HepG2 (cell line): ENCODE data around the gene MADD. TPM values are rescaled to one million over a fixed set of nuclear protein-coding genes. Genes with fewer than 3 reads are reported as not detected.
A peak's percentile ranks its signal among the peaks of the same experiment; 100 is the strongest.

Experiments used
- BCL3 ChIP-seq: sonication (generic); formaldehyde crosslinking; IDR thresholded peaks from 2 replicates; pipeline ENCODE4 v1.5.1; 2020; ENCODE audit warnings: mild to moderate bottlenecking, missing genetic modification reagents, moderate library complexity
- DNMT1 ChIP-seq: sonication (generic); formaldehyde crosslinking; IDR thresholded peaks from 2 replicates; pipeline ENCODE4 v1.5.1; 2020; ENCODE audit warnings: mild to moderate bottlenecking, missing genetic modification reagents
- DPF2 ChIP-seq: sonication (generic); formaldehyde crosslinking; IDR thresholded peaks from 2 replicates; pipeline ENCODE4 v1.4.0; 2020; ENCODE audit warnings: mild to moderate bottlenecking, low read depth, missing genetic modification reagents, borderline replicate concordance
- EHMT2 ChIP-seq: fragments of 200-600 bp; sonication (generic); IDR thresholded peaks from 2 replicates; pipeline ENCODE4 v1.7.0; 2017; ENCODE audit warnings: antibody characterized with exemption, low read depth, low read length, borderline replicate concordance
- HBP1 ChIP-seq: IDR thresholded peaks from 2 replicates; pipeline ENCODE4 v1.6.1; 2016; ENCODE audit warnings: low read depth, control low read depth
- HES4 ChIP-seq: sonication (generic); formaldehyde crosslinking; IDR thresholded peaks from 2 replicates; pipeline ENCODE4 v1.9.0; 2021; ENCODE audit warnings: mild to moderate bottlenecking, missing genetic modification reagents, borderline replicate concordance
- KLF6 ChIP-seq: IDR thresholded peaks from 2 replicates; pipeline ENCODE4 v1.8.0; 2016; ENCODE audit warnings: missing biosample characterization, missing genetic modification reagents
- MAFG ChIP-seq: sonication (generic); formaldehyde crosslinking; IDR thresholded peaks from 2 replicates; pipeline ENCODE4 v1.5.1; 2020; ENCODE audit warnings: mild to moderate bottlenecking, missing genetic modification reagents
- PRPF4 ChIP-seq: fragments of 200-400 bp; formaldehyde crosslinking; IDR thresholded peaks from 2 replicates; pipeline ENCODE4 v1.6.1; 2016; ENCODE audit warnings: low read length, low read depth; ENCODE audit not compliant: poor library complexity, severe bottlenecking
- RFX3 ChIP-seq: IDR thresholded peaks from 2 replicates; pipeline ENCODE4 v1.6.1; 2016; ENCODE audit warnings: missing biosample characterization, missing genetic modification reagents
- SCMH1 ChIP-seq: sonication (generic); formaldehyde crosslinking; IDR thresholded peaks from 2 replicates; pipeline ENCODE4 v1.9.0; 2021; ENCODE audit warnings: missing genetic modification reagents, mild to moderate bottlenecking, borderline replicate concordance
- SP4 ChIP-seq: sonication (generic); formaldehyde crosslinking; IDR thresholded peaks from 2 replicates; pipeline ENCODE4 v1.8.1; 2023; ENCODE audit warnings: mild to moderate bottlenecking, missing genetic modification reagents
- TBL1XR1 ChIP-seq: fragments of 150-350 bp; IDR thresholded peaks from 2 replicates; pipeline ENCODE4 v1.6.1; 2014; ENCODE audit warnings: borderline replicate concordance, low read length; ENCODE audit not compliant: partially characterized antibody
- YEATS4 ChIP-seq: sonication (generic); formaldehyde crosslinking; IDR thresholded peaks from 2 replicates; pipeline ENCODE4 v1.4.0; 2020; ENCODE audit warnings: missing genetic modification reagents, borderline replicate concordance
- ZKSCAN5 ChIP-seq: sonication (generic); formaldehyde crosslinking; IDR thresholded peaks from 2 replicates; pipeline ENCODE4 v1.5.1; 2020; ENCODE audit warnings: mild to moderate bottlenecking, missing genetic modification reagents
- ZNF207 ChIP-seq: fragments of 450-650 bp; IDR thresholded peaks from 2 replicates; pipeline ENCODE4 v1.6.1; 2016; ENCODE audit warnings: antibody characterized with exemption, borderline replicate concordance
- ZNF234 ChIP-seq: sonication (generic); formaldehyde crosslinking; conservative IDR thresholded peaks from 2 replicates; pipeline ENCODE4 v1.5.1; 2020; ENCODE audit warnings: mild to moderate bottlenecking, missing genetic modification reagents
- ZNF367 ChIP-seq: sonication (generic); formaldehyde crosslinking; IDR thresholded peaks from 2 replicates; pipeline ENCODE4 v1.4.0; 2020; ENCODE audit warnings: missing genetic modification reagents, borderline replicate concordance
- ZNF431 ChIP-seq: sonication (generic); formaldehyde crosslinking; IDR thresholded peaks from 2 replicates; pipeline ENCODE4 v1.9.0; 2022; ENCODE audit warnings: missing genetic modification reagents, low read depth, mild to moderate bottlenecking, borderline replicate concordance
- ZNF441 ChIP-seq: sonication (generic); formaldehyde crosslinking; IDR thresholded peaks from 2 replicates; pipeline ENCODE4 v1.7.0; 2021; ENCODE audit warnings: missing genetic modification reagents, borderline replicate concordance
- polyA plus RNA-seq, 8 experiments: library from polyadenylated mRNA; depleted of rRNA in 3 of 8; stranded (reverse) in 7 of 8; unstranded in 1 of 8; fragments of >200 nt; fragmentation: Illumina TruSeq in 4 of 8; extraction: Trizol in 4 of 8; gene quantifications; 2 replicates each; pipeline versions ENCODE4 v1.2.1 to v1.2.3, GENCODE V29; 2011 to 2016; ENCODE audit warnings: low read depth in 4 of 8, missing spikeins in 1 of 8, mixed read lengths in 1 of 8; ENCODE audit not compliant: insufficient read depth in 1 of 8
- total RNA-seq, 5 experiments: library from RNA; depleted of rRNA; stranded (reverse); fragments of >200 nt; fragmentation: Illumina TruSeq; extraction: Trizol; gene quantifications; 2 replicates each; pipeline ENCODE4 v1.2.3, GENCODE V29; 2016; ENCODE audit warnings: low read depth in 1 of 5
- TF ChIP-seq, protein P1 (sequence below): sonication (generic); formaldehyde crosslinking; IDR thresholded peaks from 2 replicates; pipeline ENCODE4 v1.4.0; 2020; ENCODE audit warnings: missing genetic modification reagents
- TF ChIP-seq, protein P2 (sequence below): sonication (generic); formaldehyde crosslinking; IDR thresholded peaks from 2 replicates; pipeline ENCODE4 v1.9.0; 2022; ENCODE audit warnings: missing genetic modification reagents, mild to moderate bottlenecking, borderline replicate concordance

The MADD gene
- total and polyA plus RNA-seq, 2 of the 13 experiments (the other 11 are each of a cell fraction or from before 2014, with no cell fraction given) = 18.0 to 29.2 TPM

DNA sequence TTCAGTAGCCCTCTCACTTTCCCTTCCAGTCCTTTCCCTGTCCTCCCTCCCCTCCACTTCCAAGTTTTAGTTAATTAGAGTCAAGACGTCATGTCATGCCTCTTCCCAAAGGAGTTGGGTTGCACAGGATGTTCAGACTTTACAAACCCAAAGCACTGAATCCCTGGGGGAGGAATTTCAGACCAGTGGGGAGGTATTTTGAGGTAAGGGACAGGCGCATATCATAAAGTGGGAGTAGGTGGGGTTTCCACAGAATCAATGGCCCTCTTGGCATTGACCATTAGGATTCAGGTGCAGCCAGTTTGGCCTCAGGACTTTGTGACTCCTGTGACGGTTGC, 20.6 kb upstream of the MADD start (continued):
- TF ChIP-seq HBP1 = 0 out of 2 replicates have a peak, but pooled peaks have one; percentile 1
- TF ChIP-seq RFX3 (CRISPR knock-in tag) = no peak
- no peak for TF ChIP-seq ZKSCAN5 (CRISPR knock-in tag)
- 0 out of 2 replicates have a peak, but pooled peaks have one; percentile 50 for TF ChIP-seq ZNF234
- no peak for TF ChIP-seq HES4 (CRISPR knock-in tag)
- no peak for TF ChIP-seq ZNF207
- 0 out of 2 replicates have a peak, but pooled peaks have one; percentile 11 for TF ChIP-seq DPF2 (CRISPR knock-in tag)
- no peak for TF ChIP-seq DNMT1 (CRISPR knock-in tag)
- no peak for TF ChIP-seq YEATS4 (CRISPR knock-in tag)
- TF ChIP-seq TBL1XR1 = no peak
- TF ChIP-seq PRPF4 = no peak
- no peak for TF ChIP-seq SP4
- no peak for TF ChIP-seq EHMT2
- TF ChIP-seq ZNF441 (CRISPR knock-in tag) = no peak
- 0 out of 2 replicates have a peak, but pooled peaks have one; percentile 8 for TF ChIP-seq ZNF431 (CRISPR knock-in tag)
- TF ChIP-seq BCL3 (CRISPR knock-in tag) = no peak
- TF ChIP-seq, protein P1, sequence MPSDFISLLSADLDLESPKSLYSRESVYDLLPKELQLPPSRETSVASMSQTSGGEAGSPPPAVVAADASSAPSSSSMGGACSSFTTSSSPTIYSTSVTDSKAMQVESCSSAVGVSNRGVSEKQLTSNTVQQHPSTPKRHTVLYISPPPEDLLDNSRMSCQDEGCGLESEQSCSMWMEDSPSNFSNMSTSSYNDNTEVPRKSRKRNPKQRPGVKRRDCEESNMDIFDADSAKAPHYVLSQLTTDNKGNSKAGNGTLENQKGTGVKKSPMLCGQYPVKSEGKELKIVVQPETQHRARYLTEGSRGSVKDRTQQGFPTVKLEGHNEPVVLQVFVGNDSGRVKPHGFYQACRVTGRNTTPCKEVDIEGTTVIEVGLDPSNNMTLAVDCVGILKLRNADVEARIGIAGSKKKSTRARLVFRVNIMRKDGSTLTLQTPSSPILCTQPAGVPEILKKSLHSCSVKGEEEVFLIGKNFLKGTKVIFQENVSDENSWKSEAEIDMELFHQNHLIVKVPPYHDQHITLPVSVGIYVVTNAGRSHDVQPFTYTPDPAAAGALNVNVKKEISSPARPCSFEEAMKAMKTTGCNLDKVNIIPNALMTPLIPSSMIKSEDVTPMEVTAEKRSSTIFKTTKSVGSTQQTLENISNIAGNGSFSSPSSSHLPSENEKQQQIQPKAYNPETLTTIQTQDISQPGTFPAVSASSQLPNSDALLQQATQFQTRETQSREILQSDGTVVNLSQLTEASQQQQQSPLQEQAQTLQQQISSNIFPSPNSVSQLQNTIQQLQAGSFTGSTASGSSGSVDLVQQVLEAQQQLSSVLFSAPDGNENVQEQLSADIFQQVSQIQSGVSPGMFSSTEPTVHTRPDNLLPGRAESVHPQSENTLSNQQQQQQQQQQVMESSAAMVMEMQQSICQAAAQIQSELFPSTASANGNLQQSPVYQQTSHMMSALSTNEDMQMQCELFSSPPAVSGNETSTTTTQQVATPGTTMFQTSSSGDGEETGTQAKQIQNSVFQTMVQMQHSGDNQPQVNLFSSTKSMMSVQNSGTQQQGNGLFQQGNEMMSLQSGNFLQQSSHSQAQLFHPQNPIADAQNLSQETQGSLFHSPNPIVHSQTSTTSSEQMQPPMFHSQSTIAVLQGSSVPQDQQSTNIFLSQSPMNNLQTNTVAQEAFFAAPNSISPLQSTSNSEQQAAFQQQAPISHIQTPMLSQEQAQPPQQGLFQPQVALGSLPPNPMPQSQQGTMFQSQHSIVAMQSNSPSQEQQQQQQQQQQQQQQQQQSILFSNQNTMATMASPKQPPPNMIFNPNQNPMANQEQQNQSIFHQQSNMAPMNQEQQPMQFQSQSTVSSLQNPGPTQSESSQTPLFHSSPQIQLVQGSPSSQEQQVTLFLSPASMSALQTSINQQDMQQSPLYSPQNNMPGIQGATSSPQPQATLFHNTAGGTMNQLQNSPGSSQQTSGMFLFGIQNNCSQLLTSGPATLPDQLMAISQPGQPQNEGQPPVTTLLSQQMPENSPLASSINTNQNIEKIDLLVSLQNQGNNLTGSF (CRISPR knock-in tag) = no peak
- TF ChIP-seq, protein P2, sequence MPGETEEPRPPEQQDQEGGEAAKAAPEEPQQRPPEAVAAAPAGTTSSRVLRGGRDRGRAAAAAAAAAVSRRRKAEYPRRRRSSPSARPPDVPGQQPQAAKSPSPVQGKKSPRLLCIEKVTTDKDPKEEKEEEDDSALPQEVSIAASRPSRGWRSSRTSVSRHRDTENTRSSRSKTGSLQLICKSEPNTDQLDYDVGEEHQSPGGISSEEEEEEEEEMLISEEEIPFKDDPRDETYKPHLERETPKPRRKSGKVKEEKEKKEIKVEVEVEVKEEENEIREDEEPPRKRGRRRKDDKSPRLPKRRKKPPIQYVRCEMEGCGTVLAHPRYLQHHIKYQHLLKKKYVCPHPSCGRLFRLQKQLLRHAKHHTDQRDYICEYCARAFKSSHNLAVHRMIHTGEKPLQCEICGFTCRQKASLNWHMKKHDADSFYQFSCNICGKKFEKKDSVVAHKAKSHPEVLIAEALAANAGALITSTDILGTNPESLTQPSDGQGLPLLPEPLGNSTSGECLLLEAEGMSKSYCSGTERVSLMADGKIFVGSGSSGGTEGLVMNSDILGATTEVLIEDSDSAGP (CRISPR knock-in tag) = no peak
- TF ChIP-seq ZNF367 (CRISPR knock-in tag) = no peak
- TF ChIP-seq KLF6 (CRISPR knock-in tag) = no peak
- TF ChIP-seq SCMH1 (CRISPR knock-in tag) = no peak
- no peak for TF ChIP-seq MAFG (CRISPR knock-in tag)
